CD4-positive, alpha-beta memory T cell (primary cell): Measurements from ENCODE around the gene C10orf143. TPM values are rescaled to one million over a fixed set of nuclear protein-coding genes. Genes with fewer than 3 reads are reported as not detected.
"Not testable (repeated sequence)": the region's sequence is repeated elsewhere in the genome, so short reads cannot be mapped to it uniquely, and the experiment has no call there.

ENCODE experiments used
- CTCF ChIA-PET: fragments of 350-600 bp; sonication (Branson Sonifier 250); formaldehyde crosslinking; loops from one replicate; lab custom pipeline; 2021; ENCODE audit warnings: inconsistent platforms; ENCODE audit not compliant: partially characterized antibody; lab: Charles Lee
- POLR2A ChIA-PET: fragments of 350-600 bp; sonication (Branson Sonifier 250); formaldehyde crosslinking; loops from one replicate; lab custom pipeline; 2021; ENCODE audit not compliant: partially characterized antibody; lab: Charles Lee
- DNase-seq, 5 donors: peaks; one replicate each; pipeline versions ENCODE4 v3.0.0 to v3.0.0-alpha.2; 2020 to 2022; ENCODE audit warnings: mixed read lengths in 1 of 5
- H3K27ac ChIP-seq: one replicate; pipeline ENCODE4 v1.7.0; 2013; ENCODE audit warnings: low read depth, low read length
- H3K27me3 ChIP-seq: 2 replicates; pipeline ENCODE4 v1.7.0; 2013; ENCODE audit warnings: mild to moderate bottlenecking, low read length, moderate library complexity; ENCODE audit not compliant: insufficient read depth
- H3K36me3 ChIP-seq: 2 replicates; pipeline ENCODE4 v1.7.0; 2013; ENCODE audit warnings: mild to moderate bottlenecking, low read length, moderate library complexity; ENCODE audit not compliant: insufficient read depth
- H3K4me1 ChIP-seq: 2 replicates; pipeline ENCODE4 v1.7.0; 2013; ENCODE audit warnings: mild to moderate bottlenecking, low read length, moderate library complexity; ENCODE audit not compliant: insufficient read depth
- H3K4me3 ChIP-seq, 2 donors: one replicate each; pipeline ENCODE4 v1.7.0; 2013; ENCODE audit warnings: low read length in 2 of 2, mild to moderate bottlenecking in 1 of 2
- H3K9me3 ChIP-seq, 2 donors: one replicate each; pipeline ENCODE4 v1.7.0; 2013; ENCODE audit warnings: low read length in 2 of 2, control low read depth in 1 of 2; ENCODE audit not compliant: control insufficient read depth in 1 of 2
- H3K27ac Mint-ChIP-seq, 7 donors: one replicate each; pipeline ENCODE4 v1.8.0; 2020 to 2021; ENCODE audit warnings: mixed read lengths in 7 of 7, mild to moderate bottlenecking in 6 of 7, inconsistent platforms in 3 of 7, moderate library complexity in 3 of 7
- H3K27me3 Mint-ChIP-seq, 2 donors: one replicate each; pipeline ENCODE4 v1.8.0; 2020 to 2021; ENCODE audit warnings: mixed read lengths in 2 of 2
- H3K36me3 Mint-ChIP-seq, 2 donors: one replicate each; pipeline ENCODE4 v1.8.0; 2020 to 2021; ENCODE audit warnings: mixed read lengths in 2 of 2, inconsistent platforms in 1 of 2, mild to moderate bottlenecking in 1 of 2
- H3K4me1 Mint-ChIP-seq, 4 donors: one replicate each; pipeline ENCODE4 v1.8.0; 2020 to 2021; ENCODE audit warnings: mixed read lengths in 4 of 4, mild to moderate bottlenecking in 1 of 4
- H3K4me3 Mint-ChIP-seq, 8 donors: one replicate each; pipeline ENCODE4 v1.8.0; 2020 to 2021; ENCODE audit warnings: mixed read lengths in 8 of 8, mild to moderate bottlenecking in 7 of 8, moderate library complexity in 6 of 8, inconsistent platforms in 3 of 8
- H3K9me3 Mint-ChIP-seq, 8 donors: one replicate each; pipeline ENCODE4 v1.8.0; 2020 to 2021; ENCODE audit warnings: mixed read lengths in 8 of 8, mild to moderate bottlenecking in 5 of 8, inconsistent platforms in 3 of 8, moderate library complexity in 1 of 8
- intact Hi-C: fragments of 100-400 bp; cut with micrococcal nuclease; formaldehyde crosslinking; loops from one replicate; pipeline ENCODE4 v1.15.1; 2023
- polyA plus RNA-seq, 2 donors: library from polyadenylated mRNA; unstranded; fragments of 300-500 nt; fragmentation: Illumina TruSeq; gene quantifications; one replicate each; pipeline ENCODE4 v1.2.3, GENCODE V29; 2021
- total RNA-seq, 2 experiments: library from RNA; stranded (reverse); gene quantifications; one replicate each; pipeline ENCODE4 v1.2.3, GENCODE V29; 2021

Gene C10orf143
- total and polyA plus RNA-seq, 4 experiments from 2014 or later: 9.2 to 33.9 (median 14.0) TPM

- intact Hi-C loops: no loop called here
- Histone ChIP-seq H3K27me3 (no peaks in the 10 kb centered on the region), H3K9me3 (no peaks in the 10 kb centered on the region), H3K27ac (no peak overlapping the region), H3K4me3 (no peak overlapping the region), H3K4me1 (peaks cover 35% of the 10 kb centered on the region), H3K36me3 (no peaks in the 10 kb centered on the region)
- peaks cover 0 to 19% of the 10 kb centered on the region in 2 donors for H3K36me3 Mint-ChIP-seq
- H3K4me3 Mint-ChIP-seq: peak overlapping the region in 1 of 8 donors; percentile 57
- peak overlapping the region in 2 of 7 donors; percentile 64 to 73 for H3K27ac Mint-ChIP-seq
- no peaks in the 10 kb centered on the region for H3K27me3 Mint-ChIP-seq
- CTCF ChIA-PET: interaction anchor here (3.3 kb wide), 1 partner anchor 22 kb away, joined by 16 read pairs; no protein-coding TSS in a partner anchor
- no peaks in the 10 kb centered on the region for H3K9me3 Mint-ChIP-seq
- DNase-seq: no peak
- POLR2A ChIA-PET: no interaction called here
- peaks cover 25 to 53% (median 37%) of the 10 kb centered on the region in 4 donors for H3K4me1 Mint-ChIP-seq
Observed at GRCh38 chr10:130105724-130106123, 4.9 kb downstream of the C10orf143 start.

- Mint-ChIP-seq H3K27me3 (no peaks in the 10 kb centered on the region), H3K4me3 (no peak overlapping the region), H3K27ac (no peak overlapping the region), H3K9me3 (peaks cover 0 to 9% (median under 1%) of the 10 kb centered on the region in 8 donors), H3K36me3 (peaks cover 18 to 34% of the 10 kb centered on the region in 2 donors), H3K4me1 (peaks cover 0 to 4% (median 0%) of the 10 kb centered on the region in 4 donors)
- Histone ChIP-seq H3K36me3 (no peaks in the 10 kb centered on the region), H3K4me3 (no peak overlapping the region), H3K27ac (no peak overlapping the region), H3K27me3 (no peaks in the 10 kb centered on the region), H3K4me1 (no peaks in the 10 kb centered on the region), H3K9me3 (no peaks in the 10 kb centered on the region)
- intact Hi-C loops: no loop called here
- POLR2A ChIA-PET: no interaction called here
- no peak for DNase-seq
- CTCF ChIA-PET: interaction anchor here (0.9 to 2.0 kb wide), 2 partner anchors 10 to 28 kb away, joined by 3 to 7 read pairs; no protein-coding TSS in a partner anchor
Observed at GRCh38 chr10:130099344-130099743, 11.3 kb downstream of the C10orf143 start.

GRCh38 chr10:130090565-130090964, 20.1 kb downstream of the C10orf143 start:
- CTCF ChIA-PET, DNase-seq: not testable (repeated sequence)
- POLR2A ChIA-PET: interaction anchor here (1.8 kb wide), 1 partner anchor 19 kb away, joined by 8 read pairs; the partner anchor contains the start of gene C10orf143

GRCh38 chr10:130080461-130080814, 30.2 kb downstream of the C10orf143 start:
- Mint-ChIP-seq H3K36me3 (peaks cover 25 to 35% of the 10 kb centered on the region in 2 donors), H3K27ac (no peak overlapping the region), H3K4me3 (no peak overlapping the region), H3K9me3 (peaks cover 0 to 7% (median under 1%) of the 10 kb centered on the region in 8 donors), H3K27me3 (no peaks in the 10 kb centered on the region), H3K4me1 (no peaks in the 10 kb centered on the region)
- no peak overlapping the region for H3K27ac ChIP-seq
- H3K36me3 ChIP-seq: no peaks in the 10 kb centered on the region
- ChIA-PET CTCF (no interaction called here), POLR2A (no interaction called here)
- H3K27me3 ChIP-seq: no peaks in the 10 kb centered on the region
- H3K4me3 ChIP-seq: no peak overlapping the region
- H3K9me3 ChIP-seq: no peaks in the 10 kb centered on the region
- DNase-seq: no peak
- H3K4me1 ChIP-seq: no peaks in the 10 kb centered on the region
- intact Hi-C loops: no loop called here

More at GRCh38 chr10:130090565-130090964, 20.1 kb downstream of the C10orf143 start:
- H3K4me1 ChIP-seq, H3K27me3 Mint-ChIP-seq, intact Hi-C loops, H3K27me3 ChIP-seq, H3K4me3 Mint-ChIP-seq, H3K4me3 ChIP-seq, H3K27ac ChIP-seq, H3K36me3 ChIP-seq, H3K9me3 ChIP-seq: not testable (repeated sequence)
- Mint-ChIP-seq H3K4me1 (peaks cover 1 to 17% (median 4%) of the 10 kb centered on the region in 4 donors), H3K9me3 (peaks cover 0 to 26% (median 19%) of the 10 kb centered on the region in 8 donors), H3K27ac (peak overlapping the region in 1 of 7 donors; percentile 20), H3K36me3 (peaks cover 63 to 70% of the 10 kb centered on the region in 2 donors)

GRCh38 chr10:130079614-130080460, 30.8 kb downstream of the C10orf143 start:
- H3K27me3 ChIP-seq: no peaks in the 10 kb centered on the region
- ChIA-PET CTCF (interaction anchor here (0.6 kb wide), 1 partner anchor 47 kb away, joined by 4 read pairs; no protein-coding TSS in a partner anchor), POLR2A (no interaction called here)
- H3K27ac ChIP-seq: no peak overlapping the region
- H3K27me3 Mint-ChIP-seq: no peaks in the 10 kb centered on the region
- no peaks in the 10 kb centered on the region for H3K4me1 ChIP-seq
- no peaks in the 10 kb centered on the region for H3K9me3 ChIP-seq
- no peak overlapping the region for H3K4me3 Mint-ChIP-seq
- no peaks in the 10 kb centered on the region for H3K36me3 ChIP-seq
- no peak overlapping the region for H3K4me3 ChIP-seq
- peaks cover 32 to 39% of the 10 kb centered on the region in 2 donors for H3K36me3 Mint-ChIP-seq
- intact Hi-C loops: no loop called here
- H3K9me3 Mint-ChIP-seq: peaks cover 0 to 7% (median under 1%) of the 10 kb centered on the region in 8 donors
- no peak for DNase-seq
- H3K4me1 Mint-ChIP-seq: no peaks in the 10 kb centered on the region
- no peak overlapping the region for H3K27ac Mint-ChIP-seq

GRCh38 chr10:130078120-130078519, 32.5 kb downstream of the C10orf143 start:
- no peak overlapping the region for H3K27ac ChIP-seq
- Mint-ChIP-seq H3K4me3 (no peak overlapping the region), H3K36me3 (peaks cover 40 to 48% of the 10 kb centered on the region in 2 donors), H3K27me3 (no peaks in the 10 kb centered on the region), H3K4me1 (no peaks in the 10 kb centered on the region), H3K27ac (peak overlapping the region in 1 of 7 donors; percentile 12), H3K9me3 (peaks cover 0 to 5% (median 0%) of the 10 kb centered on the region in 8 donors)
- intact Hi-C loops: no loop called here
- no peaks in the 10 kb centered on the region for H3K9me3 ChIP-seq
- ChIA-PET CTCF (no interaction called here), POLR2A (no interaction called here)
- no peaks in the 10 kb centered on the region for H3K27me3 ChIP-seq
- H3K36me3 ChIP-seq: no peaks in the 10 kb centered on the region
- H3K4me3 ChIP-seq: no peak overlapping the region
- no peaks in the 10 kb centered on the region for H3K4me1 ChIP-seq
- no peak for DNase-seq

GRCh38 chr10:130076681-130077080, 33.9 kb downstream of the C10orf143 start:
- peaks cover 0 to 16% (median 5%) of the 10 kb centered on the region in 8 donors for H3K9me3 Mint-ChIP-seq
- Histone ChIP-seq H3K27me3 (no peaks in the 10 kb centered on the region), H3K9me3 (no peaks in the 10 kb centered on the region), H3K27ac (no peak overlapping the region), H3K4me1 (no peaks in the 10 kb centered on the region), H3K4me3 (no peak overlapping the region), H3K36me3 (no peaks in the 10 kb centered on the region)
- intact Hi-C loops: no loop called here
- no peaks in the 10 kb centered on the region for H3K27me3 Mint-ChIP-seq
- ChIA-PET CTCF (no interaction called here), POLR2A (no interaction called here)
- H3K4me1 Mint-ChIP-seq: no peaks in the 10 kb centered on the region
- H3K36me3 Mint-ChIP-seq: peaks cover 41 to 51% of the 10 kb centered on the region in 2 donors
- no peak overlapping the region for H3K4me3 Mint-ChIP-seq
- DNase-seq: no peak
- H3K27ac Mint-ChIP-seq: no peak overlapping the region
